OCI-LY1 (cell line): ENCODE results near the gene COL6A2.

Source experiments
- EZH2 ChIP-seq: fragments of 200-600 bp; sonication (generic), shearing (Covaris generic); IDR thresholded peaks from 2 replicates; pipeline ENCODE4 v1.8.0; 2017; ENCODE audit warnings: borderline replicate concordance, mixed run types, mild to moderate bottlenecking, antibody characterized with exemption, low read length, moderate library complexity, mixed read lengths
- TF ChIP-seq, protein P1 (sequence below): fragments of 200-600 bp; sonication (generic), shearing (Covaris generic); IDR thresholded peaks from 2 replicates; pipeline ENCODE4 v1.5.1; 2017; ENCODE audit warnings: mild to moderate bottlenecking, antibody characterized with exemption, low read length, moderate library complexity, mixed read lengths

GRCh38 chr21:46149205-46149901 is 51.4 kb downstream of the COL6A2 start:
- no peak for TF ChIP-seq EZH2
- TF ChIP-seq, protein P1, sequence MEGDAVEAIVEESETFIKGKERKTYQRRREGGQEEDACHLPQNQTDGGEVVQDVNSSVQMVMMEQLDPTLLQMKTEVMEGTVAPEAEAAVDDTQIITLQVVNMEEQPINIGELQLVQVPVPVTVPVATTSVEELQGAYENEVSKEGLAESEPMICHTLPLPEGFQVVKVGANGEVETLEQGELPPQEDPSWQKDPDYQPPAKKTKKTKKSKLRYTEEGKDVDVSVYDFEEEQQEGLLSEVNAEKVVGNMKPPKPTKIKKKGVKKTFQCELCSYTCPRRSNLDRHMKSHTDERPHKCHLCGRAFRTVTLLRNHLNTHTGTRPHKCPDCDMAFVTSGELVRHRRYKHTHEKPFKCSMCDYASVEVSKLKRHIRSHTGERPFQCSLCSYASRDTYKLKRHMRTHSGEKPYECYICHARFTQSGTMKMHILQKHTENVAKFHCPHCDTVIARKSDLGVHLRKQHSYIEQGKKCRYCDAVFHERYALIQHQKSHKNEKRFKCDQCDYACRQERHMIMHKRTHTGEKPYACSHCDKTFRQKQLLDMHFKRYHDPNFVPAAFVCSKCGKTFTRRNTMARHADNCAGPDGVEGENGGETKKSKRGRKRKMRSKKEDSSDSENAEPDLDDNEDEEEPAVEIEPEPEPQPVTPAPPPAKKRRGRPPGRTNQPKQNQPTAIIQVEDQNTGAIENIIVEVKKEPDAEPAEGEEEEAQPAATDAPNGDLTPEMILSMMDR: no peak
